GM21737 (cell line): ENCODE data around the gene PMVK.
"Not testable (repeated sequence)": the region's sequence is repeated elsewhere in the genome, so short reads cannot be mapped to it uniquely, and the experiment has no call there.

Source experiments
- ATAC-seq: cut with Tn5 transposase; IDR thresholded peaks from one replicate; pipeline ENCODE4 v1.9.1; 2021; ENCODE audit warnings: mild to moderate bottlenecking, moderate library complexity; ENCODE audit not compliant: unreplicated experiment

PMVK gene

GRCh38 chr1:154925335-154926170 is 11.0 kb downstream of the PMVK start:
- ATAC-seq, result no peak

GRCh38 chr1:154923695-154924094 is 12.8 kb downstream of the PMVK start:
- no peak for ATAC-seq

DNA sequence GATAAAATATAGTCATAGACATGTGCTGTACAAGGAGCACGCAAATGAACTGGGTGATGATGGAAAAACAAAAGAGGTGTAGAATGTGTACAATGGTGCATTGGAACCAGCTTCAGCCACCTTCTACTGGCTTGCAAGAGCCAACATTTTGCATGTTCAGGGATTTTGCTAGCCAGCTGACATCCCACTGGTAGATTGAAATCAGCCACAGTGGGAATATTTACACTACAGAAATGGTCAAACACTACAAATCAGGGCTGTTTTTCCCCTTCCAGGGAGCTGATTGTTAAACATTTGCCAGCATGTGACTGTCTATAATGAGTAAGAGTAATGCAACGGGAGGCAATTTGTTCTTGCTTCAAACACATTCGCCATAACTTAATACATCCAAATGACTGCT is 23.2 kb downstream of the PMVK start:
- ATAC-seq, result no peak

GRCh38 chr1:154912755-154913154 is 23.8 kb downstream of the PMVK start:
- ATAC-seq, result no peak

DNA sequence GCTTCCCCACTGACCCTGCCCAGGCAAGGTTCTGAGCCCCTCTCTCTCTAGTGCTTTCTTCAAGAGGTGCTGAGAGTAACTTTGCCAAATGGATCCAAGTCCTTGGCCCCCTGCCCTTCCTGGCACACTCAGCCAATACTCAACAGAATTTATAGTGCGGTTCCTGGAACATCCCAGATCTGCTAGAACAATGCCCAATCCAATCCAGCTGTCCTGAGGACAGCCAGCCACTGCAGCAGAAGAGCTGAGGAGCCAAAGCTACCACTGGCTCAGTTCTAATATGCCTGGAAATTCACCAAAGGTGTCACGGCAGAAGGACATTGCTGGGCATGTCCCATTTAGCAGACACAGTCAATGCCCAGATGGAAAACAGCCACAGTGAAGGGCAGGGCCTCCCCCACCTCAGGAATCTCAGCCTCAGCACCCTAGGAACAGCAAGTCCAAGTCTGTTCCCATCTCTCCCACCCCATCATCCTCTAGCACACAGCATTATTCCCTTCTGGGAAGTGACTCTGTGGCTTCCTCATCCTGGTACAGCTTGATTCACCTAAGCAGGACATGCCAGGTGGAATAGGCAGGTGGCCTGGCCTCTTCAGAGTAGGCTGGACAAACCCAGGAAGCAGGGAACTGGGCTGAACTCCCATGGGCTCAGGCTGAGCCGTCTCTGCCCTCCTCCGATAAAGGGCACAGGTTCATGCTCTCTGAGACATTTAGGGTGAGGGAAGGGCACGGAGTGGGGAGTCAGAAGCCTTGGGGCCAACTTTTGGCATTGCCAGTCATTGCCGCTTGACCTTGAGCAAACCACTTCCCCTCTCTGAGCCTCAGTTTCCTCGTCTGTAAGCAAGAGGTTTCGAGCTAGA is 24.6 kb downstream of the PMVK start:
- ATAC-seq, result no peak

DNA sequence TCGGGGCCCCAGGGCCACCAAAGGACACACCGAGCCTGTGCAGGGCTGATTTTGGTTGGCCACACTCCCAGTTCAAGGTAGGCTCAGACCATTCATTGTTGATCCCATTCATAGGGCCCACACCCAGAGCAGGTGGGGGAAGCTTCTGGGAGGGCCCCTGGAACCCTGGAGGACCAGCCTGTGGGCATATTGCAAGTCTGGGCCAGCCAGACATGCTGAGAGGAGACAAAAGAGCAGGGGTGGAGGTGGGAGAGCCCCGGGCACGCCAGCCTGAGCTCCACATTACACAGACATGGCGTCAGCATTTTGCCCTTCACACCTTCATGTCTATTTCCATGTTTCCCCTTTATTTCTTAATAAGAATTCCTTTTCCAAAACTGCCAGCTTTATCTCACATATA is 25.7 kb downstream of the PMVK start:
- ATAC-seq, result no peak

- ATAC-seq, result no peak
These were observed 27.6 kb downstream of the PMVK start for GRCh38 chr1:154908937-154909336.

DNA sequence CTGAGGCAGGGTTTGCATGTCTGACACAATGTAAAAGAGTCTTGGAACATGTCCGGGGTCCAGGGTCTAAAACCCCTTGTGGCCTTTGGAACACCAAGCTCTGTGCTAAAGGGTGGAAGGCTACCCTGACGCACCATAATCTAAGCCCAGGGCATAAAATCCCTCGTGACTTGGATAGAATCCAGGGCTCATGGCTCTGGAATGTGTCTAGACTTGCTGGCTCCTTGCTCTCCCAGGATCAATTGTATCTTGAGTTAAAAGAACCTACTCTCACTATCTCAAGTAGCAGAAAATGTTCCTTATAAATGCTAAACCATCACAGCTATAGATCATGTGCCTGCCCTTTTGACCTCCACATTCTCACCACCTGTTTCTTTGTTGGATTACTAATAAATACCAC is 28.4 kb downstream of the PMVK start:
- not testable (repeated sequence) for ATAC-seq

- ATAC-seq, result no peak
These were observed 29.9 kb downstream of the PMVK start for GRCh38 chr1:154906621-154907081.

DNA sequence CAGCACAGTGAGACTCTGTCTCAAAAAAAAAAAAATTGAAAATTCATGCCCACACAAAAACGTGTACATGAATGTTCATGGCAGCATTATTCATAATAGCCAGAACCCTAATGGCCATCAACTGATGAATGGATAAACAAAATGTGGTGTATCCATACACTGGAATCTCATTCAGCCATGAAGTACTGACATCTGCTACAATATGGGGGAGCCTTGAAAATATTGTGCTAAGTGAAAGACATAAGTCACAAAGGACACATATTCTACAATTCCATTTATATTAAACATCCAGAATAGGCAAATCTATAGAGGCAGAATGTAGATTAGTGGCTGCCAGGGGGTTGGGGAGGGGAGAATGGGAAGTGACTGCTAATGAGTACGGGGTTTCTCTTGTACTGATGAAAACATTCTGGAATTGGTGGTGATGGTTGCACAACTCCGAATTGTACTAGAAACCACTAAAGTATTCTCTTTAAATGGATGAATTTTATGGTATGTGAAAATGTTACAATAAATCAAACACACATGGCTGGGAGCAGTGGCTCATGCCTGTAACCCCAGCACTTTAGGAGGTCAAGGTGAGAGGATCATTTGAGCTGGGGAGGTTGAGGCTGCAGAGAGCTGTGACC is 33.5 kb downstream of the PMVK start:
- no peak for ATAC-seq

GRCh38 chr1:154901591-154901990 is 34.9 kb downstream of the PMVK start:
- no peak for ATAC-seq

GRCh38 chr1:154899041-154899440 is 37.5 kb downstream of the PMVK start:
- ATAC-seq, result no peak

DNA sequence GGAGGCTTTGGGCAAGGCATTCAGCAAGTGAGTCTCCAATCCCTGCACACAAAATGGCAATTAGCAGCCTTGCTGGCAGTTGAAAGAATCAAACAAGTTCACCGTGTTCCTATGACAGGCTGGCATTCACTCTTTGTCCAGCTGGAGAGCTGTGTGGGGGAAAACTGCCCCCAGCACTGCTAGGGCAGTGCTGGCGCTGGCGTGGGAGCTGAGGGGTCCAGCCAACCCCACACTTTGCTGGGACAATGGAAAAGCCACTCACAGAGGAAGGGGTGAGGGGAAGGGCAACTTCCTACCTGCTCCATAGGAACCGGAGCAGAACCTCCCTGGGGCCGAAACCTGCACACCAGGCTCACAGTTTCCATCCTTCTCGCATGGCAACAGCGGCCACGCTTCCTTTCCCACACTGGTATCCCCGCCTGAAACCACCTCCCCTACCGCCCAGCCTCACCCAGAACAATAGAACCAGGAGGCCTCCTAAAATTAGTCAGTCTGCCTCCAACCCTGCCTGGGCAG is 39.7 kb downstream of the PMVK start:
- ATAC-seq, result no peak

DNA sequence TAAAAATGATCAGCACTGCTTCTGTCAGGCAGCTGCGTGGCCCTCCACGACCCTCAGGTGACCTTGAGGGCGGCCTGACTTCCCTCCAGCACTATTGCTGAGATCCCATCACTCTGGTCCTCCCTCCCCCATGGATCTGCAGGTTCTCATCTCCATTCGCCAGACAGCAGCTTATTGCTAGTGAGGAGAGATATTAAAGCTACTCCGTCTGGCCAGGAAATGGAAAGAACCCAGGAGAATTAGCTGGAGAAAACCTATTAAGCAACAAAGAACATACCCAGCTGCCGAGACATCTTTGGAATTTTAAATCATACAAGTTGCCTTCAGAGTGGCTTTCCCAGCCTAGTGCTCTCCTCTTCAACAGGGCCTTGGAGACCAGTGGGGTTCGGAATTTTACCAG is 40.7 kb downstream of the PMVK start:
- ATAC-seq, result no peak

DNA sequence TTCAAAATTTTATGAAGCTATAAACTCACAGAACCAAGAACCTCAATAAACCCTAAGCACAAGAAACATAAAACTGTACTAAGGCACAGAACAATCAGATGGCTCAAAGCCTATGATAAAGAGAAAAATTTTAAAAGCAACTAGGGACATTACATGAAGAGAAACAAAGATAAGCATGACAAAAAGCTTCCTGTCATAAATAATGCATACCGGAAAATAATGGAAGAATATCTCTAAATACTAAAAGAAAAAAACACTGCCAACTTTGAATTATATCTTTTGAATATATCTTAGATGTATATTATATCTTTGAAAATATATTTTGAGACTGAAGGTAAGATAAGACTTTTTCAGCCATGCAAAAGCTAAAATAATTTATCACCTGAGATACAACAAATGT is 45.1 kb downstream of the PMVK start:
- ATAC-seq, result no peak

GRCh38 chr1:154888757-154889156 is 47.8 kb downstream of the PMVK start:
- no peak for ATAC-seq

DNA sequence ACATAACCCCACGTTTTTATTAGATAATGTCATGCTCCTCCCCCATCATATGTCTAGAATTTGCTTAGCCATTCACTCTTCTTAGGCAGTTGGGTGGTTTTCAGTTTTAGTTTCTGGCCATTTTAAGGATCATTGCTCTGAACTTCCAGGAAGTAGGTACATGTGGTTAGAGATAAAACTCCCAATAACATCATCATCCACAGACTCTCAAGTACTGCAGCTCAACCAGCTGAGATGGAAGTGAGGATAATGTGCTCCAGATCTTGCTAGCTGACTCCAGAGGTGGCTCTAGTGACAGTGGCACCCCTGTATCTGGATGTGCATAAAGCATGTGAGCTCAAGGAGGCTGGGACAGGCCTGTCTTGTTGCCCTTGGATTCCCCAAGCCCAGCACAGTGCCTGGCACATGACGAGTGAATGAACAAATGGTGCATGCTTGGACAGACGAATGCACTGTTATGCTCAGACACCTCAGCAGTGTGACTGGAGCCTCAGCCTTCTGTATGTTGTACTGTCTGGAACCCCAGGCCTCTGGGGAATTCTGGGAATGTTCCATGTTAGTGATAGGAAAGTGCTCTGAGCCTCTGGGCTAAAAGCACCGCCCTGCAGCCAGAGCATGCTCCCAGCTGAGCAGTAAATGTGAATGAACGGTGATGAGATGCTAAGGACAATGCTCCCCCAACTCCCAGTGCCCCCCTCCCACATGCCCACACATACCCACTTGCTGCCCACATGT is 50.1 kb downstream of the PMVK start:
- no peak for ATAC-seq

DNA sequence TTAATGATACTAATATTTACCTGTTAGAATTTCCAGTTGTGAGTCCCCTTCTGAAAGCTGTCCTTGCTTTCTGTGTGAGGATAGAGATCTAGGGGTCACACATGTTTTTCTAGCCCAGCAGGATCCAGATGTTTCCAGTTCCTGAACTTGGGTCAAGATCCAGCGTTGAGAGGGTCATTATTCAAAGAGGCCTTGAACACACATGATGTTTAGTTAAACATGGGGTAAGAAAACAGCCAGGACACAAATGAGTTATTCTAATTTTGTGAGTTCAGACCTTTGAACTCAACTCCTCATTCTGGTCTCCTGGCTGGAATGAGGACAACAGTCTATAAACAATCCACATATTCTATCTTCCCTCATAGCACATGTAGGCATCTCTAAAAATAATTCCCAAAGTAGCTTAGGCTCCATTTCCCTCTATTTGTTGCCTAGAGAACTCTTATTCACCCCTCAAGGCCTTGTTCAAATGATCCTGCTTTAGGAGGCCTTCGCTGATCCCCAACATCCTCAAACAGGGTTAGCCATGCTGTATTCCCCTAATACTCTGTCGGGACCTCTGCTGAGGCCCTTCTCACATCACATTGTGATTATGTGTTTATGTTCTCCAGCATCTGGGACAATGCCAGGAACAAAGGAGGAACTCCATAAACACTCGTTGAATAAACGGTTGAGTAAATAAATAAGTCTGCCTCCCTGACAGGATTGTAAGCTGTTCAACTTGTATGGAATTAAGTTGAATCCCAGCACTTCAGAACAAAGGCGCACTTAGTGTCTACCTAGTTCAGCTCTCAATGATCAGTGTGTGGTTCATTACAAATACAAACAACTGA is 51.4 kb downstream of the PMVK start:
- no peak for ATAC-seq

DNA sequence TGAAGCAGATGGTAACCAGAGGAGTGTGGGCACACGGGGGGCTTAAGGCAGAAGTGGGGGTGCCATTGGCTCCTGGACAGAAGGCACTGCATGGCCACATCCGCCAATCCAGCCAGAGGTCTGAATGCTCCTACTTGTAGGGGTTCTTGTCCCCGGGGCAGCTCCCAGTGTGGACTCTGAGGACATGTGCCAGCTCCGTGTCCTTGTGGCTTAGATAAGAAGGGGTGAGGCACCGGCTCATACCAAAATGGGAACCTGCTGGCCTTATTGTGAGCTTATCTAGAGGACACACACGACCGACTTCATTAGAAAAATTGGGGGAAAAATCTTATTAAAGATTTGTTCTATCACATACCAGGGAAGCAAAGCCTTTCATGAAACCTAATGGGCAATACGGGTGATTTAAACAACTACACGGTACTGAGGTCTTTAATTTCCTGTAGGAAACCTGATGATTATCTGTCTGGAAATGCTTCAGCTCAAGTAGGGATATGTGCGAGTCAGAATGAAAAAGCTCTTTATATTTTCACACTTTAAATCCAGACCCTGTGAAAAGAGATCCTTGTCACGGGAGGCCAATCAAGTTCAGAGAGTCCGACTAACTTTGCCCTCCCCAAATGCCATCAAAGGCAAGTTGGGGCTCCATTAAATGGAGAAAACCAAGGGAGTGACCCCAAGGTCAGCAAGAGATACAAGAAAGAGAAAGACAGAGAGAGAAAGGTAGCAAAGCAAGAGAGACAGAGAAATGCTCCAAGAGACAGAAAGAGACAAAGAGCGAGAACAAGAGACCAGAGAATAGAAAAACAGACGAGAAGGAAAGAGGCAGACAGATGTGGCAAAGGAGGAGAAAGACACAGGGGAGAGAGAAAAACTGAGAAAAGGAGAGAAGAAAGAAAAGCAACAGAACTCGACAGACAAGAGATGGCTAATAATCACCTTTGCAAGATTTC is 52.3 kb downstream of the PMVK start:
- ATAC-seq, result no peak
